HG02943 (cell line): ENCODE measurements around the gene OLIG1.

Source experiments
- ATAC-seq: cut with Tn5 transposase; IDR thresholded peaks from one replicate; pipeline ENCODE4 v1.9.1; 2021; ENCODE audit warnings: mild to moderate bottlenecking, low read depth, moderate library complexity; ENCODE audit not compliant: unreplicated experiment

OLIG1 gene

GRCh38 chr21:33089395-33090119 lies 19.6 kb downstream of the OLIG1 start:
- no peak for ATAC-seq

GRCh38 chr21:33096426-33096825 lies 26.5 kb downstream of the OLIG1 start:
- no peak for ATAC-seq

GRCh38 chr21:33099131-33099530 lies 29.2 kb downstream of the OLIG1 start:
- no peak for ATAC-seq

- ATAC-seq: no peak
These were observed 31.5 kb downstream of the OLIG1 start for GRCh38 chr21:33101300-33101911.

GRCh38 chr21:33105088-33105487 lies 35.1 kb downstream of the OLIG1 start:
- no peak for ATAC-seq

GRCh38 chr21:33108228-33108627 lies 38.3 kb downstream of the OLIG1 start:
- no peak for ATAC-seq

- no peak for ATAC-seq
These were observed 39.8 kb downstream of the OLIG1 start for GRCh38 chr21:33109574-33110339.

- no peak for ATAC-seq
These were observed 40.4 kb downstream of the OLIG1 start for GRCh38 chr21:33110340-33110715.

- ATAC-seq: no peak
These were observed 41.6 kb downstream of the OLIG1 start for GRCh38 chr21:33111577-33111976.

GRCh38 chr21:33112151-33112550 lies 42.2 kb downstream of the OLIG1 start:
- no peak for ATAC-seq

- no peak for ATAC-seq
These were observed 42.7 kb downstream of the OLIG1 start for GRCh38 chr21:33112681-33113080.

- no peak for ATAC-seq
These were observed 43.2 kb downstream of the OLIG1 start for GRCh38 chr21:33113131-33113530.

- no peak for ATAC-seq
These were observed 44.3 kb downstream of the OLIG1 start for GRCh38 chr21:33114276-33114675.

GRCh38 chr21:33115631-33116510 lies 45.9 kb downstream of the OLIG1 start:
- no peak for ATAC-seq

- no peak for ATAC-seq
These were observed 46.7 kb downstream of the OLIG1 start for GRCh38 chr21:33116676-33117075.

- ATAC-seq: no peak
These were observed 47.4 kb downstream of the OLIG1 start for GRCh38 chr21:33117101-33117888.
